GM18520 (cell line): Measurements from ENCODE around the gene C5orf22.
"Not testable (repeated sequence)": the region's sequence is repeated elsewhere in the genome, so short reads cannot be mapped to it uniquely, and the experiment has no call there.

Experiments used
- ATAC-seq: cut with Tn5 transposase; IDR thresholded peaks from one replicate; pipeline ENCODE4 v1.9.1; 2021; ENCODE audit not compliant: unreplicated experiment

C5orf22 gene

DNA sequence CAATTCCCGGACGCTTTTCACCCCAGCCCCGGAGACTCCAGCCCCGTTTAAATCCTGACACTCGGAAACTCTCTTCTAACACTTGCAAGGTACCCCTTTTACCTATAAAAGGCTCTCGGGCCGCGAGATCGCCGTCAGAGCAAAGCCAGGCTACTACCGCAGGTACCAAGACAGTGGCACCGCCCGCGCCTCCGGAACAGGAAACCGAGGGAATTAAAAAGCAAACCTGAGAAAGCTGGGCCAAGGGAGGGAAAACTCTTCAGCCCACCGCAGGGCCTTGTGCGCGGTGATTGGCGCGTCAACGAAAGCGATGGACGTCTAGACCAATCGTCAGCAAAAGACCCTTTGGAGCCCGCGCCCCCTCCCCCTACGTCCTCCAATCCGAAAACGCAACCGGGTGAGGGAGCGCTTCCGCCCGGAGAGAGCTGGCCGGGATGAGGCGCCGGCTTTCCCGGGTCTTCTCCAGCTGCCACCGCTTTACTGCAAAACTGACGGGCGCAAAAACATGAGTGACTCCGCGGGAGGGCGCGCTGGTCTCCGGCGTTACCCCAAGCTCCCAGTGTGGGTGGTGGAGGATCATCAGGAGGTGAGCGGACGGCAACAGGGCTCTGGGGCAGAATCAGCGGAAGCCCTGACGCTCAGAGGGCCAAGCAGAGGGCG, at the start of gene C5orf22, which contains the start of gene DROSHA:
TSS of gene C5orf22 (plus strand) at position 414 of the 660 bp plus-strand sequence. CDS start at position 506, 92 bp downstream.
TSS of gene DROSHA (minus strand) at position 206 of the 660 bp plus-strand sequence. CDS start 3,034 bp downstream, outside the sequence.
- ATAC-seq = peak; percentile 92

DNA sequence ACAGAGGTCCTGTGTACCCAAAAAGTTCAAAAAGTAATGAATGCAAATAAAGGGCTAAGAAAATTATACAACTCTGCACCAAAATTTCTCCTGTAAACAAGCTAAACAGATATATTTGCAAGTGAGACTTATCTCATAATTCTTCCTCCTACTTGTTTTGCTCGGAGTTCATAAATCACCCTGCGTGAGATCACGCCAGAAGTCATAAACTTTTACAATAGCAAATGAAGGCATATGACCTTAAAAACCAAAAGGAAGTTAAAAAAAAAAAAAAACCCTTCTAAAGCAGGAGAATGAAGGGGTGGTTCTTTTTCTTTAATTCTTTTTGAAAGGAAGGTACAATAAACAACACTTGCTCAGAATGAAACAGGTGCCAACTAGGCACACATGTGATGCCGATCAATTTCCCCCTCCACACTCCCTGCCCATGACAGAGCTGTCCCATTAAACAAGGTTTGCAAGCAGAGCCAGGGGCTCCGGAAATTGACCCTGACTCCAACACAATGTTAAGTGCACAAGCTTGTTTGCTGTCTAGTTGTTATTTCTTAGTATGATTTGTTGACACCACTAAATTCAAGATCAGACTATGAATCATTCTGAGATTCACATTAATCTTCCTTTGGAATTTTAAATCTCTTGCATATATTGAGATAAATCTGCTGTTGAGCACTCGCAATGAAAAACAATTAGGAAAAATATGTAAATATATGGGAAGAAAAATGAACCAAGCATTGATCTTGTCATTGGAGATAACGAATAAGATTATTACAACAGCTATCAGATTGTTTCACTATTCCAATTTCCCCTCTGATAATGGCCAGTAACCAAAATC, 46.5 kb upstream of the C5orf22 start:
- ATAC-seq = no peak

DNA sequence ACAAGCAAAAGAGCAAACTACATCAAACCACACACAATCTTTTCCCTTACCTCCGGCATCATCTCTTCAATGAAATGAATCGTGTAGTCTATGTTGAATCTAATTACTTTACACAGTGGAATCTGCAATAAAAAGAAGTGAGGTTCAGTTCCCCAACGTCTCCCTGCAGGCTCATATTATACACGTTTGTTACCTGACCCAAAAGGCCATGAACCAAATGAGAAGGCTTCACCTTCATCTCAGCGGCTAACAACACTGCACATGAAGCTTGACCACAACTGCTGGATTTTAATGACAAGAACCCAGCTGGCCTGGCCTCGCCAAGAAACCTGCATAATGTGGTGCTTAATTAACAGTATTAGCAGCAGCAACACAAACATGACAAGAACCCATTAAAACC, 45.7 kb upstream of the C5orf22 start:
- no peak for ATAC-seq

DNA sequence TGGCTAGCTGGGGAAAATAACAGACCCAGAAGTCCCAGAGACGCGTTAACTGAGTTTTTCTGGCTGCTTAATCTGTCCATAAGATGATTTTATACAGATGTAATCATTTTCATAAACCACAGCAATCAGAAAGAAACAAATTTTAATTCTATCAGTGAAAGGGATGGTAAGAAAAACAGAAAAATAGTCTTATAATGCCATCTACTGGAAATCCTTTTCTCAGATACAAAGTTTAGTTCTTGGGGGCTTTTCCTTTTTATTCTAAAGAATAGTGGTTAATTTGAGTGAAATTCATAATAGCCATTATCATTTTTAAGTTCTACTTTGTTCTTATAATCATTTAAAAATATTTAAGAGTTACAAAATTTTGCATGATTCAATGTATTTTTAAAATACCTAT, 44.6 kb upstream of the C5orf22 start:
- ATAC-seq = no peak

DNA sequence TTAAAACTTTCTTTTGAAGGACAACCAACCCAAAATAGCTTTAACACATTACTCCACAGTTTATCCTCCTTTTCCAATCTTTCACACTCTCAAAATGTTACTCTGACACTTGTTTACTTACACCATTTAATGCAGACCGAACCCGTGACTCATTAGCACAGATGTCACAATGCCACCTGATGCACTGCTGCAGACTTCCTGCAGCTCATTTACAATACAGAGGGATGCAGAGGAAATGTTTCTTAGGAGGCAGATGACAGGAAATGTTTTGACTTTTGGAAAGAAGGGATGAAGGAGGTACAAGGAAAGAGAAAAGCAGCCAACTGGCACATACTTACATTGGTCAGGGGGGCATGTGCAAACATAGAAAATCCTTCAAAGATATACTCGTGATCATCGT, 39.2 kb upstream of the C5orf22 start:
- no peak for ATAC-seq

DNA sequence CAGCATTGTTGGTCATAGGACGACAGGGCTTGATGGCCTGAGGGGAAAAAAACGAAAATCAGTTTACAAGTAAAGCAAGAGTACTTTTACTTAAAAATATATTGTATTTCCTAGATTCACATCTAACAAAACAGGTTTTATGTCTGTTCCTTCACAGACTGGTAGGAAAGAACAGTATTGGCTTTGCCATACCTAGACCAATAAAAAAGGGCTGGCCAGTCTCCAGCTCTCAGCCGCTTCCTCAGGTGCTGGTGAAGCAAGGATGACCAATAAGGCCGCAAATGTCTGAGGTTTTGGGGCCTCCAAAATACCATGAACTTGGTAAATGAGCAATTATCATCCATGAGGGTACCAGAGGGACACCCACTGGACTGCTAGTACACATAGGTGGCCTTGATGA, 36.8 kb upstream of the C5orf22 start:
- no peak for ATAC-seq

DNA sequence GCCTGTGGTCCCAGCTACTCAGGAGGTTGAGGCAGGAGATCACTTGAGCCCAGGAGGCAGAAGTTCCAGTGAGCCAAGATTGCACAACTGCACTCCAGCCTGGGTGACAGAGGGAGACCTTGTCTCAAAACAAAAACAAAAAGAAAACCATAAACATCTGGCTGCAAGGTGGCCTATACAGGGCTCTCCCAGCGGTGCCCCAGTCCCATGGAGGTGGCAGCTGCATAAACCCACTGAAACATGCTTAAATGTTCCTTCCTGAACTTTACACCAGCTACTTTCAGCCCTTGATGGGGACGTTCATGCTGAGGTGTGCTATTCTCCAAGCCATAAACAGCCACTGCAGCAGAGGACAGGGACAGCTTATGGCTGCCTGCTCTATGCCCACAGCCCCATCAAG, 35.8 kb upstream of the C5orf22 start:
- no peak for ATAC-seq

DNA sequence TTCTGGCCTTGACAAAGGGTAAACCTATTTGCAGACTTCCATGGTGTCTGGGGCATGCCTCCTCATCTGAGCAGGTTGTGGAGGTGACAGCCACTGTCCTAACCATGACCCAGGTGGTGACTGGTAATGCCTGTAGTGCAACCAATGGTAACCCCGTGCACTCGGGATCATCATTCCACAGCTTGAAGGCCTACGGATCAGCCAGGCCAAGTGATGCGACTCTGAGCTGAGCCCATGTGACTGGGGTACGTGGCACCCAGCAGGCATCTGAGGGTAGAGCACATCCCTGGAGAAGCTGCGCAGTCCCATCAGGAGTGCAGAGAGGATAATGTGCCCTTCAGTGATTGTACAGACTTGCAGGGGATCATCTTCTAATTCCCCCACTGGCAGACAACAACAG, 35.2 kb upstream of the C5orf22 start:
- no peak for ATAC-seq

DNA sequence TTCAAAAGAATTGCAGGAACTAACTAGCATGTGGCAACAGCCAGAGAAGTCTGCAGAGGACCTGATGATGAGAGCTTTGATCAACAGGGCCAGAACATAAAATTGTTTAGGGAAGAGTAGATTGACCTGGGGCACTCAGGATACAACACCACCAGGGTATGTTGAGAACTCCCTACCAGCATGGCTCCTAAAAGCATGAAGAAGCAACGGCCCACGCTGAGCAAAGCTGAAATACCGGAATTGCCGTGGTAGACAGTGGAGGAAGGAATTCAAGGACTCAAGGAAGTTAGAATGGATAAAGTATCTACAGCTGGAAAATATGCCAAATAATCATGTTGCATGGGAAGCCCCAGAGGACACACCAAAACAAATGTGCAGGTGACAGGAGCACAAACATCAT, 31.8 kb upstream of the C5orf22 start:
- no peak for ATAC-seq

DNA sequence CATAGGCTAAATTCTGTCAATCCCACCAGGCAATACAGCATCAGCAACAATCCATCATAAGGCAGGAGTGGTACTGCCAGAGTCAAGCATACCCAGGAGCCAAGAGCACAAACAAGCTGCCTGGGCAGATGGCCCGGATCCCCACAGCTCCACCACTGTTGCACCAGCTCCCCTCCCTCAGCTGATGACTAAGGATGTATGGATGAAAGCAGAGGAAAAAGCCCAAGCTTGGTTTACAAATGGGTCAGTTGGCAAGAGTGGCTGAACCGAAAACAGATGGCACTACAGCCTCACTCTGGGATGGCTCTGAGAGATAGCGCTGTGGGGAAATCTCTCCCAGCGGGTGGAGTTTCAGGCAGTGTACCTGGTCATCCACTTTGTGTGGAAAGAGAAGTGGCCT, 29.6 kb upstream of the C5orf22 start:
- ATAC-seq = no peak

DNA sequence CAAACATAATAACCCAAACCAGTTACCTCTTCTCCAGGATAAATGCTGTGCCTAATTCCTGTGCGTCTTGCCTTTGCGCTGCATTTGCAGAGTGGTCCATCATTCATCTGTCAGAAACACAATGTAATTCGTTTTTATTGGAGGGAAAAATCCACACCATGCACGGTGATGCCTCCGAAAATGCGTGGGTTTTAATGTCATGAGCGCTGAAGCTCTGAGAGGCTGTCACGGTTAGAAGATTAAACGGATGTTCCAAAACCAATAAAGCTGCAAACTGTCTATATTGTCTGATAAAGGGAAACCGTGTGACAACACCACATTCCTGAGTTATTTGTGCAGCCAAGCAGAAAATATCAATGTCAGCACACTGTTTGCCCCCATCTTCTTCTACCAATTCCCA, 27.6 kb upstream of the C5orf22 start:
- no peak for ATAC-seq

DNA sequence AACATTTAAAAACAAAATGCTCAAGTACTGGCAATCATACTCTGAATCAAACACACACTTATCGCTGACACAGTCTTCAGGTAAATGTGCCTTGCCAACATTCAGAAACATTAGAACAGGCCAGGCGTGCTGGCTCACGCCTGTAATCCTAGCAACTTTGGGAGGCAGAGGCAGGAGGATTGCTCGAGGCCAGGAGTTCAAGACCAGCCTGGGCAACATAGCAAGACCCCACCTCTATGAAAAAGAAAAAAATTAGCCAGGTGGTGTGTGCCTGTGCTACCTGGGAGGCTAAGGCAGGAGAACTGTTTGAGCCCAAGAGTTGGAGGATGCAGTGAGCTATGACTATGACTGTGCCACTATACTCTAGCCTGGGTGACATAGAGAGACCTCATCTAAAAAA, 20.8 kb upstream of the C5orf22 start:
- no peak for ATAC-seq

DNA sequence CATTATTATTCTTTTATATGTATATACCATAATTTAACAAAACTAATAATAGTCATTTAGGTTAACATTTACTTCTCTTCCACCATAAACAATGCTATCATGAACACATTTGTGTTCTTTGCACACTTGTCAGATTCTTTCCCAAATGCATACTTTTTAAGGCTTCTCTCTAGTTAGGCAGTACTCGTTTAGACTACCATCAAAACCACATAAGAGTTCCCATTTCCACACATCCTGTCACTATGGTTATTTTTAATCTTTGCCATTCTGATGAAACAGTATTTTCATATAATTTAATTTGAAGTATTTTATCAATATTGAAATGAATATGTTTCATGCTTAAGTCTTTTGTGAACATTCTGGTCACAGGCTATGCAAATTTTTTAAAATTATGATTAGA, 15.3 kb upstream of the C5orf22 start:
- no peak for ATAC-seq

DNA sequence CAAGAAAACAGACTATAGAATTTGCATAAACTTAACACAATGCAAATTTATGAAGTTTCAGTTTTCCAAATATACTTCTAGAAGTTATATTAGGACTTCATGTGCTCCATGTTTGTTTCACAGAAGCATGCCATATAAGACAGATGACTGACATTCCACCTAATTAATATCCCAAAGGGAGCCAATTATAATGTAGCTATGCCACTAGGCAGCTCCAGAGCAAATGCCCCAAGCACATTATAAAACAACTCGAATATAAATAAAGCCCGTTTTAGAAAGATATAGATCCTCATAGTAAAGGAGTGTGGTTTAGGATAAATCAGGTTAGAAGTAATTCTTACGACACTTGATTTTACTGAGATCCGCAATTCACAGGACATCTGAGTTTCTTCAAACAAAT, 9.1 kb upstream of the C5orf22 start:
- no peak for ATAC-seq

DNA sequence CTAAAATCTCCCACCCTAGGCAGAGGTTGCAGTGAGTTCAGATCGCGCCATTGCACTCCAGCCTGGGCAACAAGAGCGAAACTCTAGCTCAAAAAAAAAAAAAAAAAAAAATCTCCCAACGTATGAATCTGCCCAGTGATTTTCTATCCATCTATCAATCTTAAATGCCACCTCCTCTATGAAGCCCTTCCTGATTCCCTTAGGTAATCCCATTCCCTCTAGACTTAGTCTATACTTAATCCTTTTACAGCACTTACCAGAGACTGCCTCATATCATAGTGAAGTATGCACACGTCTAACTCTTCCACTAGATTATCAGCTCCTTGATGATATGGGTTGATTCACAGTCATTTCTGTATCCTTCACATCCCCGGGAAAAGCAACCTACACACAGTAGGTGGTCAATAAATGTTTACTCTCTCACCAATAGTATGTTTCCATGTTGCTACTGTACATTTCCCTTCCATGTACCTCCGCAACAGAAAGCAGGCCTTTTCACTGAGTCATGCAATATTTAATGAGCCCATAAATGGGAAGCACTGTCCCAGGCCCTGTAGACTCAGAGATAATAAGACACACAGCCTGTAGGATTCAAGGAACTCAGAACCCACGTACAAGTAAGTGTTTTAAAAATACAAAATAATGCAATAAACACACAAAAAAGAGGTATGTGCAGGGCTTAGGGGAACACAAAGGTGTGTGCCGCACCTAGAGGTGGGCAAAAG, 1.4 kb upstream of the C5orf22 start:
- no peak for ATAC-seq

DNA sequence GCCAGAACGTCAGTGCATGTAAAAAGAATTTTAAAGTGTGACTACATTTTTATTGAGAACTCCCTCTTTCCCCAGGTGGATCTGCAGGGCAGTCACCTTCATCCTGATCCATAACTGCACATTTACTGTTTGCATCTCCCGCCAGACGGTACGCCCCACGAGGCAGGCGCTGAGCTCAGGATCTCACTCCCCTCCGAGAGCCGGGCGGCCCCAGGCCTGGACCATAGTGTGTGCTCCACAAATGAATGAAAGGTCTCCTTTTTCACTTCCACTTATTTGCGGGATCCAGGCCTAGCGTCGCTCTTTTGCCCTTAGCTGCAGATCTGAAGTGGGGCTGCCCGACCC, 586 bp upstream of the C5orf22 start:
- ATAC-seq = peak; percentile 15

DNA sequence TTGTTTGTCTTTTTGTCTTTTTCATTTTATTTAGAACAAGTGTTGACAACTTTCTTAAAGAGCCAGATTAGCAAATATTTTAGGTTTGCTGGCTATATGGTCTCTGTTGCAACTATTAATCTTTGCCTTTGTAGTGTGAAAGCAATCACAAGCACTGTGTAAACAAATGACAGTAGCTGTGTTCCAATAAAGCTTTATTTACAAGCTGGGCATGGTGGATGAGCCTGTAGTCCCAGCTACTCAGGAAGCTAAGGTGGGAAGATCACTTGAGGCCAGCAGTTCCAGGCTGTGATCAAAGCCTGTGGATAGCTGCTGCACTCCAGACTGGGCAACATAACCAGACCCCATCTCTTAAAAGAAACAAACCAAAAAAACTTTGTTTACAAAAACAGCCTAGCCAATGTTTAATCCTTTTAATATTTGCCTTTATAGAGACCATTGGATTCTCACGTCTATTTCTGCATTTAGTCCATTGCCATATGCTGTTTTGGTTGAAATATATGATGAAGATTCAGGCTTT, 2.5 kb downstream of the C5orf22 start:
- ATAC-seq = no peak

DNA sequence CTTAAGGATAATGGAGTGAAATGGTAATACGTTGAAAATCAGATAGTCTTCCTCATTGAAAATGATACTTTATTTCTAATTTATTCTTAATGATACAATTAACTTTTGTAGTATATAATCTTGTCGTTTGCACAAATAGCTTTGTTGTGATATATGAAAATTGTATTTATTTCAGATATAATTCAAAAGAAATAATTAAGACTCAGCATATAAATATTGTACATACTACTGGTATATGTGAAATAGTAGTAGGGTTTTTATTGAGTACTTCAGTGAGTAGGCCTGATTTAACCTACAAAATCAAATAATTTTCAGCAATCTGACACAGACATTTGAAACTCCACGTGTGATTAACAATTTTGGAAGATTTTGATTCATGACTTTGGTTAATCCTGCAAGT, 4.8 kb downstream of the C5orf22 start:
- ATAC-seq = no peak

DNA sequence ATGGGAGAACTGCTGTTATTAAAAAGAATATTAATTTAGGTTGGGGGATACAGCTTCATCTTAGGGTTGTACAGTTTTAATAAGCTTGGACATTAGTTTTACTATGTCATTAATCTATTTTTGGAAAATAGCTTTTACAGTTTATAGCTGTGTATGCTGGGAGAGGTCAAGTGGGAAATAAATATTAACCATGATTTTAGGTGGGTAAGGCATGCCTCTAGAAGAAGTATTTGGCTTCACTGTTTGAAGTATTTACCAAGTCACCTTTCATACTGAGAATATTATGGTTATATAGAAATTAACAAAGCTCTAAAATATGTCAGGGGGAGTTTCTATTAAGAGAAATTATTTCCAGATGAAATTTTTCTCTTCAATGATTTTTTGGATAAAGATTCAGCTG, 5.2 kb downstream of the C5orf22 start:
- no peak for ATAC-seq

DNA sequence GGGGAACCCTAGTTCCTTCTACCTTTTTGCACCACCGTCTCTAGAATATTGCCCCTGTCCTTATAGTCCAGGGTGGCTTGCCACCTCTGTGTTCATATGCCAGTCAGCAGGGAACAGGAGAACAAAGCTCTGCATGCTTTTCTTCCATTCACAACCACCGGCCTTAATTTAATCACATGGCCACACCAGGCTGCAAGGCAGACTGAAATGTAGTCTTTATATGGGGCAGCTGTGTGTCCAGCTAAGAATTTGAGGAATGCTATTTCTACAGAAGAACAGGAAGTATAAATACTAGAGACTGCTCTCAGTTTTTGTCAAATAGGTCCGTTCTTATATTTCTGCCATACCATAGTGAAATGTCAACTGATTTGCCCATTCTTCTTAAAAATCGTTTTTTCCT, 5.8 kb downstream of the C5orf22 start:
- ATAC-seq = no peak

DNA sequence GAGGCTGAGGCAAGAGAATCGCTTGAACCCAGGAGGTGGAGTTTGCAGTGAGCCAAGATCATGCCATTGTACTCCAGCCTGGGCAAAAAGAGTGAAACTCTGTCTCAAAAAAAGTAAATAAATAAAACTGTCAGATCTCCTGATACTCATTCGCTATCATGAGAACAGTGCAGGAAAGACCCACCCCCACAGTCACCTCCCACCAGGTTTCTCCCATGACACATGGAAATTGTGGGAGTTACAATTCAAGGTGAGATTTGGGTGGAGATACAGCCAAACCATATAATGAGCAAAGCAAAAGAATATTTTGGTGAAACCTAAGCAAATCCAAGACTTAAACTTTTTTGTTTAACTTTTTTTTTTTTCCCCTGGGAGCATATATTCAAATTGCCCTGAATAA, 17.0 kb downstream of the C5orf22 start:
- ATAC-seq = not testable (repeated sequence)

DNA sequence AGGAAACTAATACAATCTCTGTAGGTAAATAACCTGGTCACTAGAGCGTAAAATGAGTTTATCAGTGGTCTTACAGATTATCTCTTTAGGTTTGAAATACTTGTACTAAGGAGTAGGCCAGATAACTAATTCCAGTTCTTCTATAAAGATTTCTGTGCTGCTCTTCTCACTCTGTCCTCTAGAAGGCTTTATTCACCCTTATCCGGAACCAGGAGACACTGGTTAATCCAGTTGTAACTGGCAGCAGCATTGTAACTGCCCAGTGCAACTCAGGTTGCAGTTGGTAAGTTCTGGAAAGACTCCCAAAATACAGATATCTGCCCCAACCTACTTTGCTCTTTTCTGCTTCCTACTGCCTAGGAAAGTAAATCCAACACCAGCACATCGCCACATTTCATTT, 19.8 kb downstream of the C5orf22 start:
- ATAC-seq = no peak
